HG03442 (cell line): ENCODE data around the gene NARF.
A peak's percentile ranks its signal among the peaks of the same experiment; 100 is the strongest.
"Not testable (repeated sequence)": the region's sequence is repeated elsewhere in the genome, so short reads cannot be mapped to it uniquely, and the experiment has no call there.

Experiments
- ATAC-seq: cut with Tn5 transposase; IDR thresholded peaks from one replicate; pipeline ENCODE4 v1.9.1; 2021; ENCODE audit warnings: mild to moderate bottlenecking, moderate library complexity; ENCODE audit not compliant: unreplicated experiment

The NARF gene

GRCh38 chr17:82496529-82497434, 38.2 kb downstream of the NARF start:
- ATAC-seq, result peak; percentile 54

- peak; percentile 9 for ATAC-seq
These were observed 39.2 kb downstream of the NARF start for GRCh38 chr17:82497483-82498405.

GRCh38 chr17:82502207-82502606, 43.7 kb downstream of the NARF start:
- ATAC-seq, result no peak

GRCh38 chr17:82503094-82503727, 44.7 kb downstream of the NARF start:
- no peak for ATAC-seq

GRCh38 chr17:82503728-82504308, 45.3 kb downstream of the NARF start:
- no peak for ATAC-seq

- ATAC-seq, result no peak
These were observed 46.8 kb downstream of the NARF start for GRCh38 chr17:82505296-82505695.

- ATAC-seq, result peak; percentile 77
These were observed 47.9 kb downstream of the NARF start for GRCh38 chr17:82506402-82506801.

- ATAC-seq, result no peak
These were observed 49.2 kb downstream of the NARF start for GRCh38 chr17:82507631-82508175.

- ATAC-seq, result not testable (repeated sequence)
These were observed 53.1 kb downstream of the NARF start for GRCh38 chr17:82511642-82512041.

- not testable (repeated sequence) for ATAC-seq
These were observed 55.3 kb downstream of the NARF start for GRCh38 chr17:82513864-82514263.

GRCh38 chr17:82517230-82517865, 58.8 kb downstream of the NARF start:
- ATAC-seq, result no peak

GRCh38 chr17:82518826-82519810, 60.6 kb downstream of the NARF start, which contains the start of gene FOXK2:
Gene FOXK2, plus strand, starts transcription at chr17:82519732. Its CDS starts 157 bp downstream, at chr17:82519889.
- peak; percentile 89 for ATAC-seq

GRCh38 chr17:82519971-82520903, 61.7 kb downstream of the NARF start:
- ATAC-seq, result peak; percentile 7

GRCh38 chr17:82524540-82524939, 66.0 kb downstream of the NARF start:
- ATAC-seq, result no peak

GRCh38 chr17:82525712-82526111, 67.2 kb downstream of the NARF start:
- no peak for ATAC-seq

GRCh38 chr17:82527898-82528297, 69.4 kb downstream of the NARF start:
- ATAC-seq, result no peak

- no peak for ATAC-seq
These were observed 70.1 kb downstream of the NARF start for GRCh38 chr17:82528484-82529265.
